Endodermal cell (in vitro differentiated cells): ENCODE measurements around the gene UNC5CL. TPM values are rescaled to one million over a fixed set of nuclear protein-coding genes. Genes with fewer than 3 reads are reported as not detected.

Experiments used
- DNase-seq: peaks from one replicate; pipeline ENCODE4 v3.0.0-alpha.2; 2017
- H3K27ac ChIP-seq: 2 replicates; pipeline ENCODE4 v1.5.1; 2013; ENCODE audit warnings: mild to moderate bottlenecking, low read depth, low read length, moderate library complexity
- H3K27me3 ChIP-seq: 2 replicates; pipeline ENCODE4 v1.6.1; 2013; ENCODE audit warnings: mild to moderate bottlenecking, low read length, moderate library complexity; ENCODE audit not compliant: insufficient read depth, control insufficient read depth, poor library complexity, severe bottlenecking
- H3K36me3 ChIP-seq: 2 replicates; pipeline ENCODE4 v1.7.0; 2013; ENCODE audit warnings: mild to moderate bottlenecking, low read length, moderate library complexity; ENCODE audit not compliant: control insufficient read depth, insufficient read depth
- H3K4me1 ChIP-seq: one replicate; pipeline ENCODE4 v1.7.0; 2013; ENCODE audit warnings: low read length; ENCODE audit not compliant: control insufficient read depth, insufficient read depth
- H3K4me3 ChIP-seq: 2 replicates; pipeline ENCODE4 v1.5.1; 2013; ENCODE audit warnings: mild to moderate bottlenecking, low read length, moderate library complexity
- H3K9ac ChIP-seq: 2 replicates; pipeline ENCODE4 v1.6.1; 2013; ENCODE audit warnings: mild to moderate bottlenecking, low read length, moderate library complexity; ENCODE audit not compliant: poor library complexity, severe bottlenecking; ENCODE audit errors: extremely low read depth
- H3K9me3 ChIP-seq: 2 replicates; pipeline ENCODE4 v1.6.1; 2013; ENCODE audit warnings: mild to moderate bottlenecking, low read length, moderate library complexity; ENCODE audit not compliant: control insufficient read depth
- H3K27ac Mint-ChIP-seq: 2 replicates; pipeline ENCODE4 v1.8.0; 2020; ENCODE audit warnings: mixed read lengths
- H3K27me3 Mint-ChIP-seq: 2 replicates; pipeline ENCODE4 v1.8.0; 2021; ENCODE audit warnings: mild to moderate bottlenecking, mixed read lengths; ENCODE audit not compliant: insufficient read depth
- H3K36me3 Mint-ChIP-seq: 2 replicates; pipeline ENCODE4 v1.8.0; 2020; ENCODE audit warnings: low read depth, mixed read lengths
- H3K4me1 Mint-ChIP-seq: 2 replicates; pipeline ENCODE4 v1.8.0; 2020; ENCODE audit warnings: mixed read lengths
- H3K4me3 Mint-ChIP-seq: 2 replicates; pipeline ENCODE4 v1.8.0; 2020; ENCODE audit warnings: mild to moderate bottlenecking, moderate library complexity, mixed read lengths
- H3K9me3 Mint-ChIP-seq: 2 replicates; pipeline ENCODE4 v1.8.0; 2020; ENCODE audit warnings: mild to moderate bottlenecking, mixed read lengths
- CTCF ChIP-seq: fragments of 200-600 bp; sonication (generic); conservative IDR thresholded peaks from 2 replicates; pipeline ENCODE4 v1.5.0; 2021; ENCODE audit warnings: antibody characterized with exemption, mild to moderate bottlenecking
- WGBS, 2 experiments: methylation state at CpG; one replicate each; pipeline versions ENCODE4 v1.1.5 to v1.1.7; 2013; ENCODE audit warnings: missing lambda C conversion rate in 2 of 2, mixed read lengths in 1 of 2; ENCODE audit not compliant: insufficient coverage in 1 of 2, insufficient read length in 1 of 2; 5-methylcytosine and 5-hydroxymethylcytosine counted together
- total RNA-seq, 2 donors: library from RNA; stranded (reverse); fragmentation: NEBNext Ultra II Directional in 1 of 2; extraction: Animal tissue kit (Norgen Biotek cat#: 25700) in 1 of 2; gene quantifications; 2 replicates in 1 of 2; 3 replicates in 1 of 2; pipeline ENCODE4 v1.2.1, GENCODE V29; 2021

UNC5CL gene
- total RNA-seq, 2 donors from 2014 or later = 3.8 to 4.7 TPM

- no peaks in the 10 kb centered on the region for H3K9me3 ChIP-seq
- TF ChIP-seq CTCF = peak; percentile 93
- H3K9ac ChIP-seq = no peak overlapping the region
- peaks cover 50% of the 10 kb centered on the region for H3K4me1 Mint-ChIP-seq
- H3K4me1 ChIP-seq = peaks cover 20% of the 10 kb centered on the region
- peak; percentile 88 for DNase-seq
- no peaks in the 10 kb centered on the region for H3K27me3 Mint-ChIP-seq
- H3K36me3 Mint-ChIP-seq = peaks cover 19% of the 10 kb centered on the region
- H3K27ac ChIP-seq = no peak overlapping the region
- H3K27me3 ChIP-seq = no peaks in the 10 kb centered on the region
- H3K9me3 Mint-ChIP-seq = no peaks in the 10 kb centered on the region
- H3K36me3 ChIP-seq = peaks cover 33% of the 10 kb centered on the region
- H3K27ac Mint-ChIP-seq = no peak overlapping the region
- no peak overlapping the region for H3K4me3 ChIP-seq
- H3K4me3 Mint-ChIP-seq = no peak overlapping the region
- 47 to 48% methylated on average over 3 of the region's 3 CpGs for WGBS, 2 experiments
Observed at GRCh38 chr6:41066867-41067304, 27.9 kb upstream of the UNC5CL start.

- no peak for TF ChIP-seq CTCF
- Histone ChIP-seq H3K4me3 (no peak overlapping the region), H3K9ac (no peak overlapping the region), H3K36me3 (peaks cover 30% of the 10 kb centered on the region), H3K27ac (no peak overlapping the region), H3K4me1 (peaks cover 20% of the 10 kb centered on the region), H3K27me3 (no peaks in the 10 kb centered on the region), H3K9me3 (no peaks in the 10 kb centered on the region)
- 83 to 93% methylated on average over 1 to 2 of the region's 2 CpGs for WGBS, 2 experiments
- DNase-seq = no peak
- Mint-ChIP-seq H3K36me3 (peaks cover 24% of the 10 kb centered on the region), H3K4me3 (no peak overlapping the region), H3K27me3 (no peaks in the 10 kb centered on the region), H3K27ac (no peak overlapping the region), H3K9me3 (no peaks in the 10 kb centered on the region), H3K4me1 (peaks cover 48% of the 10 kb centered on the region)
Observed at GRCh38 chr6:41065550-41066026, 26.6 kb upstream of the UNC5CL start.

GRCh38 chr6:41064841-41065240 is 25.8 kb upstream of the UNC5CL start:
- Mint-ChIP-seq H3K27me3 (no peaks in the 10 kb centered on the region), H3K27ac (peak overlapping the region; percentile 9), H3K4me1 (peaks cover 51% of the 10 kb centered on the region), H3K36me3 (peaks cover 24% of the 10 kb centered on the region), H3K4me3 (no peak overlapping the region), H3K9me3 (no peaks in the 10 kb centered on the region)
- no peaks in the 10 kb centered on the region for H3K27me3 ChIP-seq
- H3K4me3 ChIP-seq = peak overlapping the region; percentile 2
- no peak overlapping the region for H3K27ac ChIP-seq
- TF ChIP-seq CTCF = no peak
- H3K9me3 ChIP-seq = no peaks in the 10 kb centered on the region
- DNase-seq = no peak
- 86 to 95% methylated on average over 4 to 5 of the region's 5 CpGs for WGBS, 2 experiments
- H3K36me3 ChIP-seq = peaks cover 22% of the 10 kb centered on the region
- peaks cover 20% of the 10 kb centered on the region for H3K4me1 ChIP-seq
- no peak overlapping the region for H3K9ac ChIP-seq
